Astrocyte (in vitro differentiated cells and primary cell): ENCODE measurements around the gene LRRC31.

Experiments
- EZH2 ChIP-seq: IDR thresholded peaks from 2 replicates; pipeline ENCODE4 v1.6.1; 2012; ENCODE audit warnings: mild to moderate bottlenecking, low read length, inconsistent platforms; ENCODE audit not compliant: insufficient read depth
- TF ChIP-seq, protein P1 (sequence below): IDR thresholded peaks from 2 replicates; pipeline ENCODE4 v1.5.1; 2011; ENCODE audit warnings: low read depth, mild to moderate bottlenecking, inconsistent platforms, low read length, moderate library complexity; ENCODE audit not compliant: insufficient read depth

DNA sequence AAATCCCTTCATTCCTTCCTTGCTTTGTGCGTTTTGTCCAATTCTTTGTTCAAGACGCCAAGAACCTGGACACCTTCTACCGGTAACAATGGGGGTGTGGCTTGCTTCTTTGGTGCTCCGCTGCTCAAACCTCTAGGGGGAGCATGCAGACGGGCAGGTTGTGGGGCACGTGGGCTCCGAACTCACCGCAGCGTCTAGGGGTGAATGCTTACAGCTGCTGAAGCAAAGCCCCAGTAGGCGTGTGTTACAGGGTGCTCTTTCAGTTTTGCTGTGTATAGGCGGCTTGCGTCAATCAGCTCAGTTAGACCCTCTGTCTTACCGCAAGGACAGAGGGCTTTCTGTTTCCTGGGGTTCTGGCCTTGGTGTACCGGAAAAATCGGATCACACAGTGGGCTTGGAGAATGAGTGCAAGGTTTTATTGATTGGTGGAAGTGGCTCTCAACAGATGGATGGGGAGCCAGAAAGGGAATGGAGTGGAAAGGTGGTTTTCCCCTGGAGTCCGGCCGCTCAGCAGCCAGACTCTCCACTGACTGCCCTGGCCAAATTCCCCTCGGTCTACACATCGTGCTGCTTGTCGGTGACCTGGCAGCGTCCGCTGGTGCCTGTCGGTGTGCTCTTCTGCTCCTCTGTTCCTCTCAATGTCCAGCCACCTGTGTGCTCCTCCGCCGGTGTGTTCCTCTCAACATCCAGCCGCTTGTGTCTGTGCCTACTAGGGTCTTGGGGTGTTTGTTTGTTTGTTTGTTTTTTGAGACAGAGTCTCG, 55.8 kb downstream of the LRRC31 start:
- no peak for TF ChIP-seq EZH2
- TF ChIP-seq, protein P1, sequence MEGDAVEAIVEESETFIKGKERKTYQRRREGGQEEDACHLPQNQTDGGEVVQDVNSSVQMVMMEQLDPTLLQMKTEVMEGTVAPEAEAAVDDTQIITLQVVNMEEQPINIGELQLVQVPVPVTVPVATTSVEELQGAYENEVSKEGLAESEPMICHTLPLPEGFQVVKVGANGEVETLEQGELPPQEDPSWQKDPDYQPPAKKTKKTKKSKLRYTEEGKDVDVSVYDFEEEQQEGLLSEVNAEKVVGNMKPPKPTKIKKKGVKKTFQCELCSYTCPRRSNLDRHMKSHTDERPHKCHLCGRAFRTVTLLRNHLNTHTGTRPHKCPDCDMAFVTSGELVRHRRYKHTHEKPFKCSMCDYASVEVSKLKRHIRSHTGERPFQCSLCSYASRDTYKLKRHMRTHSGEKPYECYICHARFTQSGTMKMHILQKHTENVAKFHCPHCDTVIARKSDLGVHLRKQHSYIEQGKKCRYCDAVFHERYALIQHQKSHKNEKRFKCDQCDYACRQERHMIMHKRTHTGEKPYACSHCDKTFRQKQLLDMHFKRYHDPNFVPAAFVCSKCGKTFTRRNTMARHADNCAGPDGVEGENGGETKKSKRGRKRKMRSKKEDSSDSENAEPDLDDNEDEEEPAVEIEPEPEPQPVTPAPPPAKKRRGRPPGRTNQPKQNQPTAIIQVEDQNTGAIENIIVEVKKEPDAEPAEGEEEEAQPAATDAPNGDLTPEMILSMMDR: peak; percentile 2
